Caco-2 (cell line): Measurements from ENCODE around the gene SHC1. TPM values are rescaled to one million over a fixed set of nuclear protein-coding genes. Genes with fewer than 3 reads are reported as not detected.

Experiments
- BruUV-seq: library from RNA; stranded (reverse); fragments of 400-500 nt; replicated peaks from 2 replicates; lab custom pipeline; 2021; lab: Mats Ljungman, UMichigan
- CTCF ChIA-PET: fragments of 300-600 bp; sonication (Branson Sonifier 250); formaldehyde crosslinking; loops from one replicate; lab custom pipeline; 2022; ENCODE audit warnings: antibody characterized with exemption; lab: Charles Lee
- POLR2A ChIA-PET: fragments of 300-600 bp; sonication (Branson Sonifier 250); formaldehyde crosslinking; loops from one replicate; lab custom pipeline; 2022; ENCODE audit warnings: antibody characterized with exemption; lab: Charles Lee
- DNase-seq, 2 experiments: peaks; one replicate each; pipeline versions ENCODE4 v3.0.0 to v3.0.0-alpha.2; 2020 to 2022
- H3K27me3 ChIP-seq: replicated peaks from 2 replicates; pipeline ENCODE4 v1.6.0; 2011; ENCODE audit warnings: low read length; ENCODE audit not compliant: control insufficient read depth, insufficient read depth
- H3K36me3 ChIP-seq: 2 replicates; pipeline ENCODE4 v1.5.1; 2011; ENCODE audit warnings: low read length; ENCODE audit not compliant: control insufficient read depth, insufficient read depth
- H3K4me1 ChIP-seq: fragments of 250-450 bp; sonication (Bioruptor Pico); 2 replicates; pipeline ENCODE4 v1.5.1; 2020; ENCODE audit warnings: mild to moderate bottlenecking
- H3K4me3 ChIP-seq: 2 replicates; pipeline ENCODE4 v1.5.1; 2011; ENCODE audit warnings: low read depth, mild to moderate bottlenecking, control low read depth, low read length
- H3K9me3 ChIP-seq: fragments of 250-450 bp; sonication (Bioruptor Pico); 2 replicates; pipeline ENCODE4 v1.5.1; 2020; ENCODE audit warnings: mild to moderate bottlenecking, moderate library complexity
- H3K27ac Mint-ChIP-seq: one replicate; pipeline ENCODE4 v1.8.0; 2022; ENCODE audit warnings: mixed read lengths; ENCODE audit not compliant: unreplicated experiment
- H3K27me3 Mint-ChIP-seq: one replicate; pipeline ENCODE4 v1.8.0; 2022; ENCODE audit warnings: mixed read lengths; ENCODE audit not compliant: insufficient read depth, unreplicated experiment
- H3K36me3 Mint-ChIP-seq: one replicate; pipeline ENCODE4 v1.8.0; 2022; ENCODE audit warnings: mild to moderate bottlenecking, mixed read lengths; ENCODE audit not compliant: insufficient read depth, unreplicated experiment
- H3K4me1 Mint-ChIP-seq: one replicate; pipeline ENCODE4 v1.8.0; 2022; ENCODE audit warnings: low read depth, mixed read lengths; ENCODE audit not compliant: unreplicated experiment
- H3K4me3 Mint-ChIP-seq: one replicate; pipeline ENCODE4 v1.8.0; 2022; ENCODE audit warnings: mild to moderate bottlenecking, moderate library complexity, mixed read lengths; ENCODE audit not compliant: unreplicated experiment
- H3K9me3 Mint-ChIP-seq: one replicate; pipeline ENCODE4 v1.8.0; 2022; ENCODE audit warnings: mixed read lengths; ENCODE audit not compliant: unreplicated experiment
- CTCF ChIP-seq, 2 experiments: fragments of 200-600 bp in 1 of 2; IDR thresholded peaks; 1 replicate in 1 of 2; 2 replicates in 1 of 2; pipeline versions ENCODE4 v1.5.1 to v1.8.0; 2011 to 2022; ENCODE audit warnings: antibody characterized with exemption in 1 of 2, control low read depth in 1 of 2, inconsistent platforms in 1 of 2, low read depth in 1 of 2, low read length in 1 of 2, mild to moderate bottlenecking in 1 of 2, moderate library complexity in 1 of 2; ENCODE audit not compliant: insufficient read depth in 1 of 2, severe bottlenecking in 1 of 2, unreplicated experiment in 1 of 2
- intact Hi-C: fragments of 100-400 bp; cut with micrococcal nuclease; formaldehyde crosslinking; loops from one replicate; pipeline ENCODE4 v1.10.0; 2022; ENCODE audit not compliant: unreplicated experiment
- total RNA-seq: library from RNA; stranded (reverse); gene quantifications from 2 replicates; pipeline ENCODE4 v1.2.3, GENCODE V29; 2022

The SHC1 gene
- total RNA-seq, 1 experiment from 2014 or later = 59.6 TPM

- intact Hi-C loops = loop anchor here (5.0 kb wide), 1 partner anchor 105 kb away; the partner anchor contains the start of gene EFNA4
- CTCF ChIA-PET = interaction anchor here (1.7 to 1.8 kb wide), 3 partner anchors 37 to 60 kb away, joined by 5 to 8 read pairs (median 8); no protein-coding TSS in a partner anchor
Observed at GRCh38 chr1:154957091-154957657, 13.4 kb downstream of the SHC1 start.

GRCh38 chr1:154956544-154956941 lies 14.0 kb downstream of the SHC1 start:
- BruUV-seq = no TSS peak
- peak overlapping the region; percentile 80 for H3K4me3 Mint-ChIP-seq

More at GRCh38 chr1:154957091-154957657, 13.4 kb downstream of the SHC1 start:
- BruUV-seq = no TSS peak
- H3K27me3 Mint-ChIP-seq = no peaks in the 10 kb centered on the region
- no peak for DNase-seq
- POLR2A ChIA-PET = interaction anchor here (2.6 to 3.5 kb wide), 2 partner anchors 16 to 21 kb away, joined by 19 to 34 read pairs; partner anchors contain the start of gene PMVK
- H3K4me3 ChIP-seq = no peak overlapping the region
- H3K4me1 ChIP-seq = peaks cover 15% of the 10 kb centered on the region
- peaks cover 3% of the 10 kb centered on the region for H3K36me3 ChIP-seq
- peaks cover 39% of the 10 kb centered on the region for H3K36me3 Mint-ChIP-seq
- H3K27me3 ChIP-seq = no peaks in the 10 kb centered on the region
- H3K4me3 Mint-ChIP-seq = peak overlapping the region; percentile 80
- no peak for TF ChIP-seq CTCF (IDR thresholded peaks at IDR 0.05; ENCODE audit: insufficient read depth in 1 of 2, low read depth in 1 of 2, low read length in 1 of 2, severe bottlenecking in 1 of 2, unreplicated experiment in 1 of 2)
- H3K27ac Mint-ChIP-seq = peak overlapping the region; percentile 79
- no peaks in the 10 kb centered on the region for H3K9me3 ChIP-seq
- no peaks in the 10 kb centered on the region for H3K9me3 Mint-ChIP-seq
- peaks cover 16% of the 10 kb centered on the region for H3K4me1 Mint-ChIP-seq

More at GRCh38 chr1:154956544-154956941, 14.0 kb downstream of the SHC1 start:
- no peak for DNase-seq
- Mint-ChIP-seq H3K4me1 (peaks cover 16% of the 10 kb centered on the region), H3K27me3 (no peaks in the 10 kb centered on the region), H3K36me3 (peaks cover 33% of the 10 kb centered on the region), H3K27ac (peak overlapping the region; percentile 79), H3K9me3 (no peaks in the 10 kb centered on the region)
- TF ChIP-seq CTCF (IDR thresholded peaks at IDR 0.05; ENCODE audit: insufficient read depth in 1 of 2, low read depth in 1 of 2, low read length in 1 of 2, severe bottlenecking in 1 of 2, unreplicated experiment in 1 of 2) = no peak
- no peaks in the 10 kb centered on the region for H3K27me3 ChIP-seq
- peak overlapping the region; percentile 43 for H3K4me3 ChIP-seq
- H3K36me3 ChIP-seq = peaks cover 3% of the 10 kb centered on the region
- peaks cover 15% of the 10 kb centered on the region for H3K4me1 ChIP-seq
- intact Hi-C loops = loop anchor here (5.0 kb wide), 1 partner anchor 106 kb away; the partner anchor contains the start of gene EFNA4
- ChIA-PET POLR2A (interaction anchor here (1.4 to 3.5 kb wide), 4 partner anchors 14 to 27 kb away, joined by 5 to 34 read pairs (median 12); partner anchors contain the start of genes FLAD1, PMVK and SHC1), CTCF (interaction anchor here (0.6 to 1.8 kb wide), 8 partner anchors 14 to 397 kb away, joined by 4 to 10 read pairs (median 6); partner anchors contain the start of gene SHC1)
- no peaks in the 10 kb centered on the region for H3K9me3 ChIP-seq
